GM23338 (cell line): Measurements from ENCODE around the gene GSS.

ENCODE experiments used
- CTCF ChIP-seq, 2 experiments: fragments of 200-600 bp in 1 of 2; sonication (generic) in 1 of 2; conservative IDR thresholded peaks; 2 replicates each; pipeline versions ENCODE4 v1.5.1 to v1.6.1; 2016 to 2017; ENCODE audit warnings: antibody characterized with exemption in 2 of 2, low read depth in 2 of 2, mild to moderate bottlenecking in 2 of 2, moderate library complexity in 1 of 2
- EZH2 ChIP-seq: fragments of 200-600 bp; sonication (generic); IDR thresholded peaks from one replicate; pipeline ENCODE4 v1.8.0; 2017; ENCODE audit warnings: antibody characterized with exemption, mild to moderate bottlenecking, low read depth; ENCODE audit not compliant: unreplicated experiment
- EZH2phosphoT487 ChIP-seq: fragments of 200-600 bp; sonication (generic); IDR thresholded peaks from one replicate; pipeline ENCODE4 v1.8.1; 2018; ENCODE audit warnings: antibody characterized with exemption; ENCODE audit not compliant: unreplicated experiment
- NANOG ChIP-seq: IDR thresholded peaks from 2 replicates; pipeline ENCODE4 v1.6.1; 2016; ENCODE audit warnings: antibody characterized with exemption, borderline replicate concordance
- POLR2AphosphoS5 ChIP-seq: IDR thresholded peaks from 2 replicates; pipeline ENCODE4 v1.6.1; 2016; ENCODE audit warnings: antibody characterized with exemption, low read depth
- ZNF114 ChIP-seq: fragments of 250-450 bp; sonication (Bioruptor Pico); IDR thresholded peaks from 2 replicates; pipeline ENCODE4 v1.5.0; 2020; ENCODE audit warnings: mild to moderate bottlenecking, moderate library complexity
- TF ChIP-seq, protein P1 (sequence below): IDR thresholded peaks from 2 replicates; pipeline ENCODE4 v1.6.1; 2016; ENCODE audit warnings: antibody characterized with exemption

- TF ChIP-seq CTCF (conservative IDR thresholded peaks at IDR 0.05; ENCODE audit: low read depth in 2 of 2), result no peak
- TF ChIP-seq NANOG, result no peak
- TF ChIP-seq EZH2phosphoT487, result no peak
- TF ChIP-seq POLR2AphosphoS5, result 0 out of 2 replicates have a peak, but pooled peaks have one; percentile 20
- TF ChIP-seq EZH2, result no peak
- TF ChIP-seq, protein P1, sequence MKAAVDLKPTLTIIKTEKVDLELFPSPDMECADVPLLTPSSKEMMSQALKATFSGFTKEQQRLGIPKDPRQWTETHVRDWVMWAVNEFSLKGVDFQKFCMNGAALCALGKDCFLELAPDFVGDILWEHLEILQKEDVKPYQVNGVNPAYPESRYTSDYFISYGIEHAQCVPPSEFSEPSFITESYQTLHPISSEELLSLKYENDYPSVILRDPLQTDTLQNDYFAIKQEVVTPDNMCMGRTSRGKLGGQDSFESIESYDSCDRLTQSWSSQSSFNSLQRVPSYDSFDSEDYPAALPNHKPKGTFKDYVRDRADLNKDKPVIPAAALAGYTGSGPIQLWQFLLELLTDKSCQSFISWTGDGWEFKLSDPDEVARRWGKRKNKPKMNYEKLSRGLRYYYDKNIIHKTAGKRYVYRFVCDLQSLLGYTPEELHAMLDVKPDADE, result no peak
- TF ChIP-seq ZNF114 (CRISPR knock-in tag), result no peak
Observed at GRCh38 chr20:34997131-34997561, 41.5 kb upstream of the GSS start.
